T-cell (primary cell): ENCODE results near the gene INPP4B. TPM values are rescaled to one million over a fixed set of nuclear protein-coding genes. Genes with fewer than 3 reads are reported as not detected.
"Not testable (repeated sequence)": the region's sequence is repeated elsewhere in the genome, so short reads cannot be mapped to it uniquely, and the experiment has no call there.

Source experiments
- ATAC-seq, 4 experiments: fragments of 200-7000 bp in 3 of 4; fragments of 150-1000 bp in 1 of 4; cut with Tn5 transposase; replicated peaks in 1 of 4; 1 replicate in 3 of 4; 2 replicates in 1 of 4; pipeline ENCODE4 v1.10.0; 2021; ENCODE audit warnings: moderate library complexity in 3 of 4, mild to moderate bottlenecking in 2 of 4, moderate number of reproducible peaks in 1 of 4
- CTCF ChIA-PET, 2 donors: fragments of 300-600 bp; sonication (Branson Sonifier 250); formaldehyde crosslinking; loops; one replicate each; lab custom pipeline; 2022; ENCODE audit warnings: antibody characterized with exemption in 2 of 2; lab: Charles Lee
- POLR2A ChIA-PET, 2 donors: fragments of 300-600 bp; sonication (Branson Sonifier 250); formaldehyde crosslinking; loops; one replicate each; lab custom pipeline; 2022; ENCODE audit warnings: antibody characterized with exemption in 2 of 2; lab: Charles Lee
- DNase-seq, 35 experiments: peaks; one replicate each; pipeline versions ENCODE4 v3.0.0 to v3.0.0-alpha.2; 2013 to 2023
- H3K27ac ChIP-seq: one replicate; pipeline ENCODE4 v1.5.1; 2013; ENCODE audit warnings: low read length
- H3K27me3 ChIP-seq, 2 experiments: replicated peaks in 1 of 2; 1 replicate in 1 of 2; 2 replicates in 1 of 2; pipeline versions ENCODE4 v1.6.1 to v1.7.0; 2013; ENCODE audit warnings: low read length in 1 of 2, mixed read lengths in 1 of 2; ENCODE audit not compliant: control insufficient read depth in 2 of 2, insufficient read depth in 2 of 2; ENCODE audit errors: extremely low read depth in 1 of 2
- H3K36me3 ChIP-seq, 2 donors: 1 replicate in 1 of 2; 2 replicates in 1 of 2; pipeline versions ENCODE4 v1.6.1 to v1.7.0; 2013; ENCODE audit warnings: low read length in 1 of 2; ENCODE audit not compliant: control insufficient read depth in 2 of 2, insufficient read depth in 1 of 2; ENCODE audit errors: extremely low read depth in 1 of 2
- H3K4me1 ChIP-seq, 2 experiments: 1 replicate in 1 of 2; 2 replicates in 1 of 2; pipeline versions ENCODE4 v1.6.1 to v1.7.0; 2013; ENCODE audit warnings: low read length in 2 of 2, mixed read lengths in 1 of 2; ENCODE audit not compliant: insufficient read depth in 2 of 2, control insufficient read depth in 1 of 2; ENCODE audit errors: extremely low read depth in 1 of 2
- H3K4me3 ChIP-seq, 2 donors: 1 replicate in 1 of 2; 2 replicates in 1 of 2; pipeline versions ENCODE4 v1.5.1 to v1.7.0; 2013; ENCODE audit warnings: mild to moderate bottlenecking in 2 of 2, low read length in 1 of 2, moderate library complexity in 1 of 2; ENCODE audit not compliant: control insufficient read depth in 1 of 2; ENCODE audit errors: extremely low read depth in 1 of 2
- H3K9me3 ChIP-seq: 2 replicates; pipeline ENCODE4 v1.7.0; 2013
- H3K27ac Mint-ChIP-seq, 2 donors: one replicate each; pipeline ENCODE4 v1.8.0; 2020 to 2021; ENCODE audit warnings: mild to moderate bottlenecking in 2 of 2, mixed read lengths in 2 of 2
- H3K27me3 Mint-ChIP-seq, 2 donors: one replicate each; pipeline ENCODE4 v1.8.0; 2021 to 2022; ENCODE audit warnings: mixed read lengths in 2 of 2
- H3K36me3 Mint-ChIP-seq: one replicate; pipeline ENCODE4 v1.8.0; 2021; ENCODE audit warnings: mixed read lengths
- H3K4me1 Mint-ChIP-seq, 3 donors: one replicate each; pipeline ENCODE4 v1.8.0; 2020 to 2022; ENCODE audit warnings: mixed read lengths in 3 of 3, mild to moderate bottlenecking in 1 of 3
- H3K4me3 Mint-ChIP-seq, 3 donors: one replicate each; pipeline ENCODE4 v1.8.0; 2020 to 2022; ENCODE audit warnings: mild to moderate bottlenecking in 3 of 3, mixed read lengths in 3 of 3, moderate library complexity in 3 of 3
- H3K9me3 Mint-ChIP-seq, 3 donors: one replicate each; pipeline ENCODE4 v1.8.0; 2020 to 2022; ENCODE audit warnings: mixed read lengths in 3 of 3
- WGBS: methylation state at CpG from one replicate; pipeline ENCODE4 v1.1.5; 2013; ENCODE audit warnings: missing lambda C conversion rate; ENCODE audit not compliant: insufficient coverage; 5-methylcytosine and 5-hydroxymethylcytosine counted together
- total RNA-seq, 35 experiments: library from RNA in 6 of 35; stranded (reverse) in 6 of 35; fragments of 120-200 nt in 1 of 35; gene quantifications; one replicate each; pipeline versions ENCODE4 v1.2.1 to v1.2.4 and lab custom pipeline; 2013 to 2026

Gene INPP4B
- total RNA-seq, 5 donors from 2014 or later (not counting 1 experiment from before 2014, with no cell fraction given) = 47.4 to 99.7 (median 71.3) TPM

DNA sequence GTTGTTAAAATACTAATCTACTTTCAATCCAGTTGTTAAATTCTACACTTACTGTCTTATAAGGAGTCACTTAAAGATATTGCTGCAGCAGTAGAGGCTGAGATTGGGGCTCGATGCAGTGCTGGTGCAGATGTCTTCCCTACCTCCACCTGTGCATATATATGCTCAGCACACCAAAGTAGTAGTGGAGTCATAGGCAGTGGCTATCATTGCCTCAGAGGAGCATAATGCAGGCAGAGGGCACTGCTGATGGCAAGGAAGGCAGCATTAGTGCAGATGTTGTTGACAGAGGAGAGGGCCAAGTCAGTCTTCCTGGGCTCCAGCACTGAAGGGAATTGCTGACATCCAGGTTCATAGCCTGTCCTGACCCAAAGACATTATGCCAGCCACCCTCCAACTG, 35.1 kb downstream of the INPP4B start:
- H3K4me1 ChIP-seq = no peaks in the 10 kb centered on the region
- CTCF ChIA-PET = no interaction called here
- Mint-ChIP-seq H3K4me1 (peaks cover 0 to 4% (median 4%) of the 10 kb centered on the region in 3 donors), H3K9me3 (no peaks in the 10 kb centered on the region), H3K36me3 (no peaks in the 10 kb centered on the region), H3K4me3 (no peak overlapping the region), H3K27me3 (no peaks in the 10 kb centered on the region), H3K27ac (no peak overlapping the region)
- no peak overlapping the region for H3K27ac ChIP-seq
- no peaks in the 10 kb centered on the region for H3K27me3 ChIP-seq
- POLR2A ChIA-PET = interaction anchor here in 1 of 2 donors (0.6 kb wide), 1 partner anchor 8 kb away, joined by 4 read pairs; no protein-coding TSS in a partner anchor
- ATAC-seq (no peak), DNase-seq (no peak)
- H3K36me3 ChIP-seq = no peaks in the 10 kb centered on the region
- no peak overlapping the region for H3K4me3 ChIP-seq
- H3K9me3 ChIP-seq = no peaks in the 10 kb centered on the region
- WGBS = no CpG with 5 or more reads among the region's 1 CpG

DNA sequence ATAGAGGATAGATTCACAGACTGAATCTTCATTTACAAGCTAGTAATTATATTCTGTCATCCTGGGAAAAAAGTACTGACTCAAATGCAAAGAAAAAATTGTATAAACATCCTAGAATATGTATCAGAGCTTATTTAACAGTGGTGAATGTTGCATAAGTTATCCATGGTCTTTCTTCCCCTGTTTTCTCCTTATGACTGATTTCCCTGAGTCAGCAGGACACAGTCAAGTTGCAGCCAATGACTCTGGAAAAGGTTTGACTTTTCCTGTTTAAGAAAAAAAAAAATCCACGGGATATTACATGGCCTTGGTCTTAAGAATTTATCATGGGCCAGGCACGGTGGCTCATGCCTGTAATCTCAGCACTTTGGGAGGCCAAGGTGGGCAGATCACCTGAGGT, 36.5 kb downstream of the INPP4B start:
- WGBS = no CpG with 5 or more reads among the region's 2 CpGs
- H3K27me3 ChIP-seq = no peaks in the 10 kb centered on the region
- no peaks in the 10 kb centered on the region for H3K4me1 ChIP-seq
- H3K9me3 Mint-ChIP-seq = no peaks in the 10 kb centered on the region
- H3K36me3 ChIP-seq = no peaks in the 10 kb centered on the region
- ATAC-seq = no peak
- no peaks in the 10 kb centered on the region for H3K9me3 ChIP-seq
- no peaks in the 10 kb centered on the region for H3K4me1 Mint-ChIP-seq
- H3K27ac Mint-ChIP-seq = no peak overlapping the region
- H3K36me3 Mint-ChIP-seq = no peaks in the 10 kb centered on the region
- CTCF ChIA-PET = interaction anchor here in 1 of 2 donors (1.2 kb wide), 1 partner anchor 41 kb away, joined by 5 read pairs; no protein-coding TSS in a partner anchor
- no peak overlapping the region for H3K27ac ChIP-seq
- no peak for DNase-seq
- H3K4me3 Mint-ChIP-seq = no peak overlapping the region
- no peak overlapping the region for H3K4me3 ChIP-seq
- H3K27me3 Mint-ChIP-seq = no peaks in the 10 kb centered on the region
- POLR2A ChIA-PET = interaction anchor here in 1 of 2 donors (0.7 kb wide), 2 partner anchors 41 to 461 kb away, joined by 3 to 4 read pairs; no protein-coding TSS in a partner anchor

DNA sequence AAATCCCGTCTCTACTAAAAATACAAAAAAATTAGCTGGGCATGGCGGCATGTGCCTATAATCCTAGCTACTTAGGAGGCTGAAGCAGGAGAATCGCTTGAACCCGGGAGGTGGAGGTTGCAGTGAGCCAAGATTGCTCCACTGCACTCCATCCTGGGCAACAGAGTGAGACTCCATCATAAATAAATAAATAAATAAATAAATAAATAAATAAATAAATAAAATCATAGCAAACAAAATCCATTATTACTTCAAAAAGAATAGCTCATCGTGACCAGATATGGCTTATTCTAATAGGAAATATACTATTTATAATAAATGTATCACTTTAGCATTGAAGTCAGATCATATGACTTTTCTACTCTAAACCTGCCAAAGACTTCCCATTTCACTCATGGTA, 42.2 kb downstream of the INPP4B start:
- H3K4me3 ChIP-seq, POLR2A ChIA-PET, H3K36me3 ChIP-seq, H3K27me3 Mint-ChIP-seq, H3K36me3 Mint-ChIP-seq, ATAC-seq, H3K27ac Mint-ChIP-seq, H3K9me3 Mint-ChIP-seq, H3K4me3 Mint-ChIP-seq, H3K27me3 ChIP-seq, CTCF ChIA-PET, H3K4me1 ChIP-seq, DNase-seq, H3K27ac ChIP-seq, H3K9me3 ChIP-seq: not testable (repeated sequence)
- peaks cover 11 to 15% (median 15%) of the 10 kb centered on the region in 3 donors for H3K4me1 Mint-ChIP-seq
- WGBS = 100% methylated on average over 1 of the region's 5 CpGs

DNA sequence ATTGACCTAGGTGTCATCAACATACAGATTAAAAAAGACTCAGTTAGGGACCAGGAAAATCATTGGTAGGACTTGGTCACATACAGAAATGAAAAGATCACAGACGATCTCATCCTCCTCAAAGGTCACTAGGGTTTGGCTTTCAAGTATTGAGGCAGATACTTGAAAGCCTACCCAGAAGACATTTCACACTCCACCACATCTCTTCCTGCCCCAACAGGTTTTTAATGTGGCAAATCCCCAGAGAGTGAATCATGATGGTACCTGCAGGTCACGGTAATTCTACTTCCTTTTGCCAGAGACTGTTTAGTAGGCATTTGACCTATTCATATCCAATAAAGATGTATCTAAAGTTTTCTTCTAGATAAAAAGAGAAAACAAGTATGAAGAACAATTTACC, 44.1 kb downstream of the INPP4B start:
- CTCF ChIA-PET = no interaction called here
- no peaks in the 10 kb centered on the region for H3K9me3 ChIP-seq
- Mint-ChIP-seq H3K36me3 (no peaks in the 10 kb centered on the region), H3K4me3 (no peak overlapping the region), H3K9me3 (peaks cover 0 to 6% (median 0%) of the 10 kb centered on the region in 3 donors), H3K27me3 (no peaks in the 10 kb centered on the region), H3K27ac (no peak overlapping the region), H3K4me1 (peaks cover 11 to 15% (median 15%) of the 10 kb centered on the region in 3 donors)
- no peak overlapping the region for H3K27ac ChIP-seq
- no peak overlapping the region for H3K4me3 ChIP-seq
- WGBS = no CpG with 5 or more reads among the region's 2 CpGs
- no peaks in the 10 kb centered on the region for H3K27me3 ChIP-seq
- POLR2A ChIA-PET = no interaction called here
- ATAC-seq (no peak), DNase-seq (no peak)
- no peaks in the 10 kb centered on the region for H3K4me1 ChIP-seq
- H3K36me3 ChIP-seq = no peaks in the 10 kb centered on the region

DNA sequence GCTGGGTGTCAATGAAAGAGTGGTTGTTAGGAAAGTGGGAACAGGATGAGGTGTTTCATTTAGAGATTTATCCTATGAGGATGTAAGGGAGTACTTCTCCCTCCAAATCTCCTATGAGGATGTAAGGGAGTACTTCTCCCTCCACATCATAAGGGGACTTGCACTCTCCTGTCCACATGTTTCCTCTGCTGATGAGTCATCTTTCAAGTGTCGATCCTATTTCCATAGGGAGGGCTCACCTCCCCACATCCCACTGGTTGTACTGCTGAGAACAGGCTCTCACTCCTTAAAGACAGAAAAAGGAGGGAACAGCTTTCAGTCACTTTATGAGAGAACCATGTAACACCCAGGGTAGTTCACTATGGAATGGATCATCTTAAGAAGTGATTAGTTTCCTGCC, 65.0 kb downstream of the INPP4B start:
- Mint-ChIP-seq H3K36me3 (no peaks in the 10 kb centered on the region), H3K27me3 (peaks cover 0 to 3% of the 10 kb centered on the region in 2 donors)
- no peaks in the 10 kb centered on the region for H3K9me3 ChIP-seq

DNA sequence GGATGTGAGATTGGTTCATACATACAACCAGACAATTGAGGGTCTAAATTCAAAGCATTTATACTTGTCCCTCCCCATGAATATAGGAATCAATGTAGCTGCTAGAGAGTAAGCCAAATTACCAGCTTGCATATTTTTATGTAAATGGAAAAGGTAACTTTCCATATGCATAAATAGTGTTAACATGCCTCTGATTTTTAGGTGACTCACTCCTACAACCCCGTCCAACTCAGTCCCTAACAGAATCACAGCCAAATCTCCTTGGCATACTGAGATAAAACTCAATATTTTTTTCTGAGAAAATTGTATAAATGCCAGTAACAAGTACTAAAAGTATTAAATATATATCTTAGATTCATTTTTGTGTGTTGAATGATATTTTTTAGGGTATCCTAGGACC, 67.2 kb downstream of the INPP4B start:
- ChIA-PET POLR2A (interaction anchor here in 1 of 2 donors (0.5 kb wide), 1 partner anchor 1534 kb away, joined by 3 read pairs; no protein-coding TSS in a partner anchor), CTCF (interaction anchor here in 1 of 2 donors (0.6 kb wide), 1 partner anchor 184 kb away, joined by 3 read pairs; no protein-coding TSS in a partner anchor)
- Mint-ChIP-seq H3K4me3 (no peak overlapping the region), H3K27ac (no peak overlapping the region), H3K4me1 (no peaks in the 10 kb centered on the region), H3K27me3 (peaks cover 0 to 3% of the 10 kb centered on the region in 2 donors), H3K36me3 (no peaks in the 10 kb centered on the region), H3K9me3 (no peaks in the 10 kb centered on the region)
- Histone ChIP-seq H3K9me3 (no peaks in the 10 kb centered on the region), H3K27me3 (no peaks in the 10 kb centered on the region), H3K4me3 (no peak overlapping the region), H3K36me3 (no peaks in the 10 kb centered on the region), H3K4me1 (no peaks in the 10 kb centered on the region), H3K27ac (no peak overlapping the region)
- WGBS = no CpG with 5 or more reads among the region's 1 CpG
- ATAC-seq (no peak), DNase-seq (no peak)

More for the DNA sequence above, 65.0 kb downstream of the INPP4B start:
- no peak overlapping the region for H3K27ac Mint-ChIP-seq
- no peak overlapping the region for H3K4me3 Mint-ChIP-seq
- no peaks in the 10 kb centered on the region for H3K27me3 ChIP-seq
- CTCF ChIA-PET = interaction anchor here in 1 of 2 donors (0.7 kb wide), 1 partner anchor 10 kb away, joined by 3 read pairs; no protein-coding TSS in a partner anchor
- H3K27ac ChIP-seq = no peak overlapping the region
- H3K9me3 Mint-ChIP-seq = no peaks in the 10 kb centered on the region
- no CpG with 5 or more reads among the region's 1 CpG for WGBS
- DNase-seq = no peak
- H3K4me1 ChIP-seq = no peaks in the 10 kb centered on the region
- POLR2A ChIA-PET = no interaction called here
- no peak overlapping the region for H3K4me3 ChIP-seq
- ATAC-seq = no peak
- H3K36me3 ChIP-seq = no peaks in the 10 kb centered on the region
- no peaks in the 10 kb centered on the region for H3K4me1 Mint-ChIP-seq
